Lung microvascular endothelial cell (primary cell): ENCODE measurements around the gene RPL7L1. TPM values are rescaled to one million over a fixed set of nuclear protein-coding genes. Genes with fewer than 3 reads are reported as not detected.

ENCODE experiments used
- DNase-seq, 2 donors: peaks; one replicate each; pipeline versions ENCODE4 v3.0.0 to v3.0.0-alpha.2; 2010; ENCODE audit warnings: low read depth in 2 of 2
- total RNA-seq: library from RNA; depleted of rRNA; stranded (reverse); fragments of >200 nt; gene quantifications from 2 replicates; pipeline ENCODE4 v1.2.1, GENCODE V29; 2014

The RPL7L1 gene
- total RNA-seq, 1 donor from 2014 or later, result 91.5 TPM

DNA sequence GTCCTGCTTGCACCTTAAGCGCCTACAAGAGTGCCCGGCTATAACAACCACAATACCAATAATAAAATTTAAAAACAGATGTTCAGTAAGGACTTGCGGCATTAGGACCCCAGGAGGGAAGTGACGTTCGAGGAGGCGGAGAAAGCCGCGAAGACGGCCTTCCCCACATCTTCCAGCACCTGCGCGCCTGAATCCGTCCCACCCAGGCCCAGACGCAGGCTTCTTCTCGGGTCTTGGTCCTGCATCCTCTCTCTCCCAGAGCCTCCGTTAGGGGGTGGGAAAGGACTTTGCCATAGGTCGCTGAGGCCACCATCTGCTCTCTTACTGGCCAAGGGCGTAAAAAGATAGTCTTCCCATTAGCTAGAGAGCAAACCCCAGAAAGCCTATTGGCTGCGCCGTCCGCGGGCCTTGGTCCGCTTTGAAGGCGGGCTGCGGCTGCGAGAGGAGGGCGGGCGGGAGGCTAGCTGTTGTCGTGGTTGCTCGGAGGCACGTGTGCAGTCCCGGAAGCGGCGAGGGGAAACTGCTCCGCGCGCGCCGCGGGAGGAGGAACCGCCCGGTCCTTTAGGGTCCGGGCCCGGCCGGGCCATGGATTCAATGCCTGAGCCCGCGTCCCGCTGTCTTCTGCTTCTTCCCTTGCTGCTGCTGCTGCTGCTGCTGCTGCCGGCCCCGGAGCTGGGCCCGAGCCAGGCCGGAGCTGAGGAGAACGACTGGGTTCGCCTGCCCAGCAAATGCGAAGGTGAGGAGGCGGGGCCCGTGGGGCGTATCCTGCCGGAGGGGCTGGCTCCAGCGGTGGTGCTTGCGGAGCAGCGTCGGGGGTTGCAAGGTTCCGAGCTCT lies 49.8 kb downstream of the RPL7L1 start, which contains the start of gene CNPY3:
Gene CNPY3 (plus strand): TSS at position 495 of the 835 bp plus-strand sequence. CDS start 91 bp downstream, at position 586.
- DNase-seq, result peak; percentile 96 to 97

- peak in 1 of 2 donors; percentile 68 for DNase-seq
Observed at GRCh38 chr6:42929821-42930360, 50.5 kb downstream of the RPL7L1 start.

DNA sequence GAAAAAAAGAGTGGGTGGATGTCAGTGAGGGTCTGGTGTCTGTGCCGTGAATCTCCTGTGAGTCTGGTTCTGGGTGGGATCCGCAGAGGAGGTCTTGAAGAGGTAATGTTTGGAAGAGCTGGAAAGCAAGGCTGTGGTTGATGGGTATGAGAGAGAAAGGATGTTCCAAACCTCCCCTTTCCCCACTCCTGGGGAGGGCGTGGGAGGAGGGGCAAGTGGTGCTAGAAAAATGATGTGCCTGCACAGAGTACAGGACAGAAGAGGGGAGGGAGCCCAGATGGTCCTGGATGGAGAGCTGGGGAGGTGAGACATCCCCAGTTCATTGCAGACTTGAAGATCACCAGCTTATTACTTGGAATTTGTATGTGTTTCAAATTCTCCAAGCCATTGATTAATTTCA lies 53.0 kb downstream of the RPL7L1 start:
- DNase-seq, result no peak

- no peak for DNase-seq
Observed at GRCh38 chr6:42933205-42933604, 53.8 kb downstream of the RPL7L1 start.

GRCh38 chr6:42935322-42935721 lies 55.9 kb downstream of the RPL7L1 start:
- peak in 1 of 2 donors; percentile 40 for DNase-seq

- DNase-seq, result no peak
Observed at GRCh38 chr6:42936398-42936797, 57.0 kb downstream of the RPL7L1 start.

DNA sequence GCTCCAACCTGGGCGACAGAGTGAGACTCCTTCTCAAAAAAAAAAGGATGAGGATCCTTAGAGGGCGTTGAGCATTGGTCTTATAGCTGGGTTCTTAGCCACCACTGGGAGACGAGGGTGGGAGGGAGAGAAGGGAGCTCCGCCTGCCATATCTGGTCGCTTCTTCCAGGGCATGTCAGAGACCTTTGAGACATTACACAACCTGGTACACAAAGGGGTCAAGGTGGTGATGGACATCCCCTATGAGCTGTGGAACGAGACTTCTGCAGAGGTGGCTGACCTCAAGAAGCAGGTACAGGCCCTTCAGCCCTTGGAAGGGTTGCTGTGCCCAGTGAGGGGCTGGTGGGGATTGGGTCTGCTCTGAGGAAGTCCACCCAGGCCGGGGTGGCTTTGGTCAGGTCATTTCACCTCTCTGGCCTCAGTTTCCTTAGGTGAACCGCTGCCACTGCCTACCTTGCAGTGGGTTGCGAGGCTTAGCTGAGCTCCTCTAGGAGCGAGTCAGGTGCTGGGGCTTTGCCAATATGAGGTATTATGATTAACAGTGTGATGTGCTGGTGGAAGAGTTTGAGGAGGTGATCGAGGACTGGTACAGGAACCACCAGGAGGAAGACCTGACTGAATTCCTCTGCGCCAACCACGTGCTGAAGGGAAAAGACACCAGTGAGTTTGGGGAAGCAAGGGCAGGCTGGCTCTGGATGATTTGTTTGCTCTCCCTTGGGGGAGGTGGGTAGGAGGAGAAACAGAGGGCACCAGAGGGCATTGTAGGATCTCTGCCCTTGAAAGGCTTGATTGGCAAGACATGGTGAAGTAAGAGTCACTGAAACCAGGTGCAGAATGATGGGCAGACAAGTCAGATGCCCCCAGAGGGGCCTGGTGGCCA lies 58.4 kb downstream of the RPL7L1 start:
- DNase-seq, result no peak

- DNase-seq, result no peak
Observed at GRCh38 chr6:42938428-42938796, 59.0 kb downstream of the RPL7L1 start.

DNA sequence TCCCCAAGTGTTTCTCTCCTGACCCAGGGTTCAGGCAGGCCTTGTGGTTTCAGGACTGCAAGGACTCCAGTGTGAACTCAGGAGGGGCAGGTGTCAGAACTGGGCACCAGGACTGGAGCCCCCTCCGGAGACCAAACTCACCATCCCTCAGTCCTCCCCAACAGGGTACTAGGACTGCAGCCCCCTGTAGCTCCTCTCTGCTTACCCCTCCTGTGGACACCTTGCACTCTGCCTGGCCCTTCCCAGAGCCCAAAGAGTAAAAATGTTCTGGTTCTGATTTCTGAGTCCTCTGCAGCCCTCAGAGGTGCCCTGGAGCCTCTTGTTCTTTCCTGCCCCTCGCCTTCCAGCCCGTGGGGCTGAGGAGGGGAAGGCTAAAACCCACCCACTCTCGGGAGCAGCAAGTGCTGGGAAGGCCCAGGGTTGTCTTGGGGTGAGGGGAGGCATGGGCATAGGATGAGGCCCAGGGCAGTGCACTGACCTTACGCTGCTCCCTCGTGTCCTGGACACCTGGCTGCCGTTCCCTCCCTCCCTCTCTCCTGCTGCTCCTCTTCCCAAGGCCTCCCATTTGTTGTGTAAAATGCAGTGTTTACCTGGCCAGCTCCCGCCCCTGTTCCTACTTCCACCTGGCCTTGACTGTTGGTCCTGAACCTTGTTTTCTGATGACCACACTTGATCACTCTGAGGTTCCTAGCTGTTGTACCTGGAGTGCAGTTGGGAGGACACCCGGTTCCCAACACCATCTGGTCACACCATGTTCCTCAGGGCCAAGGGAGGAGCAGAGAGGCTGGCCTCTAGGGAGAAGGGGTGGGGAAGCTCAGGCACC lies 59.8 kb downstream of the RPL7L1 start:
- DNase-seq, result no peak

Other genes starting within 250 kb of the RPL7L1 start
- gene PRPH2, start 157.0 kb upstream of the RPL7L1 start, total RNA-seq, result 0.44 and 0.60 TPM in 2 replicates
- 26.4 and 35.5 TPM in 2 replicates for gene TBCC, start 133.5 kb upstream of the RPL7L1 start, total RNA-seq
- 2.8 and 5.6 TPM in 2 replicates for gene BICRAL, start 97.6 kb upstream of the RPL7L1 start, total RNA-seq
- gene PTCRA, start 36.4 kb downstream of the RPL7L1 start, total RNA-seq, result not detected in 2 replicates
- gene CNPY3, start 49.9 kb downstream of the RPL7L1 start, total RNA-seq, result 16.6 and 38.1 TPM in 2 replicates
- gene GNMT, start 81.1 kb downstream of the RPL7L1 start, total RNA-seq, result under 0.01 TPM in 1 of 2 replicates, not detected in the other
- 6.3 and 19.2 TPM in 2 replicates for gene PEX6, start 99.6 kb downstream of the RPL7L1 start, total RNA-seq
- 19.2 and 22.0 TPM in 2 replicates for gene PPP2R5D, start 105.0 kb downstream of the RPL7L1 start, total RNA-seq
- 33.3 and 47.0 TPM in 2 replicates for gene MEA1, start 134.3 kb downstream of the RPL7L1 start, total RNA-seq
- 104 and 126 TPM in 2 replicates for gene KLHDC3, start 134.6 kb downstream of the RPL7L1 start, total RNA-seq
- gene RRP36, start 142.0 kb downstream of the RPL7L1 start, total RNA-seq, result 58.9 and 64.9 TPM in 2 replicates
- gene CUL7, start 174.2 kb downstream of the RPL7L1 start, total RNA-seq, result 15.0 and 19.4 TPM in 2 replicates
- gene MRPL2, start 179.8 kb downstream of the RPL7L1 start, total RNA-seq, result 9.4 and 11.3 TPM in 2 replicates
- gene KLC4, start 180.0 kb downstream of the RPL7L1 start, total RNA-seq, result 13.1 and 19.2 TPM in 2 replicates
- gene PTK7, start 196.7 kb downstream of the RPL7L1 start, total RNA-seq, result 17.2 and 26.8 TPM in 2 replicates